H1 (cell line): Measurements from ENCODE around the gene PLEKHM1.

Experiments
- BCL11A ChIP-seq, 2 experiments: IDR thresholded peaks; one replicate each; pipeline ENCODE4 v1.6.1; 2011; ENCODE audit warnings: low read depth in 2 of 2, low read length in 2 of 2, mild to moderate bottlenecking in 2 of 2
- BRCA1 ChIP-seq: IDR thresholded peaks from 2 replicates; pipeline ENCODE4 v1.6.1; 2012; ENCODE audit warnings: low read depth, low read length, improper control_type of control experiment
- CBX5 ChIP-seq: fragments of 300-800, 300-1000 bp; sonication (generic); IDR thresholded peaks from 2 replicates; pipeline ENCODE4 v1.7.1; 2016; ENCODE audit warnings: antibody characterized with exemption, low read length, low read depth
- CEBPB ChIP-seq: IDR thresholded peaks from 2 replicates; pipeline ENCODE4 v1.6.1; 2012; ENCODE audit warnings: low read depth, low read length
- CTCF ChIP-seq, 3 experiments: IDR thresholded peaks; 1 replicate in 2 of 3; 2 replicates in 1 of 3; pipeline versions ENCODE4 v1.5.1 to v1.6.1; 2011; ENCODE audit warnings: low read length in 3 of 3, mild to moderate bottlenecking in 3 of 3, inconsistent platforms in 2 of 3, low read depth in 1 of 3, moderate library complexity in 1 of 3; ENCODE audit not compliant: insufficient read depth in 1 of 3; ENCODE audit errors: control extremely low read depth in 1 of 3
- KDM5A ChIP-seq: fragments of 200-600 bp; IDR thresholded peaks from 2 replicates; pipeline ENCODE4 v1.7.1; 2012; ENCODE audit warnings: mild to moderate bottlenecking, low read length, inconsistent platforms, mixed read lengths
- MAFK ChIP-seq: IDR thresholded peaks from 2 replicates; pipeline ENCODE4 v1.6.1; 2012; ENCODE audit warnings: low read depth, mild to moderate bottlenecking, improper control_type of control experiment, low read length
- MAX ChIP-seq: IDR thresholded peaks from 2 replicates; pipeline ENCODE4 v1.6.1; 2012; ENCODE audit warnings: inconsistent platforms
- NRF1 ChIP-seq: IDR thresholded peaks from 2 replicates; pipeline ENCODE4 v1.6.1; 2011; ENCODE audit warnings: mild to moderate bottlenecking, low read depth, low read length, improper control_type of control experiment
- POLR2A ChIP-seq, 2 experiments: IDR thresholded peaks; 1 replicate in 1 of 2; 2 replicates in 1 of 2; pipeline ENCODE4 v1.6.1; 2011; ENCODE audit warnings: low read depth in 2 of 2, low read length in 2 of 2, mild to moderate bottlenecking in 2 of 2; ENCODE audit errors: control extremely low read depth in 1 of 2
- POLR2AphosphoS5 ChIP-seq: IDR thresholded peaks from 2 replicates; pipeline ENCODE4 v1.6.1; 2011; ENCODE audit warnings: low read depth, low read length
- RAD21 ChIP-seq, 2 experiments: IDR thresholded peaks in 1 of 2; conservative IDR thresholded peaks in 1 of 2; 2 replicates each; pipeline ENCODE4 v1.6.1; 2011; ENCODE audit warnings: low read depth in 2 of 2, low read length in 2 of 2, improper control_type of control experiment in 1 of 2, inconsistent platforms in 1 of 2, mild to moderate bottlenecking in 1 of 2, moderate library complexity in 1 of 2
- YY1 ChIP-seq: IDR thresholded peaks from 2 replicates; pipeline ENCODE4 v1.6.1; 2011; ENCODE audit warnings: low read depth, mild to moderate bottlenecking, low read length

- no peak for TF ChIP-seq RAD21 (IDR thresholded peaks at IDR 0.05 in 1 of 2, conservative IDR thresholded peaks at IDR 0.05 in 1 of 2; ENCODE audit: low read depth in 2 of 2, low read length in 2 of 2)
- no peak for TF ChIP-seq POLR2AphosphoS5
- no peak for TF ChIP-seq CTCF (IDR thresholded peaks at IDR 0.05; ENCODE audit: control extremely low read depth in 1 of 3, insufficient read depth in 1 of 3, low read depth in 1 of 3, low read length in 3 of 3)
- TF ChIP-seq CBX5: no peak
- no peak for TF ChIP-seq BCL11A (IDR thresholded peaks at IDR 0.05; ENCODE audit: low read depth in 2 of 2, low read length in 2 of 2)
- TF ChIP-seq POLR2A (IDR thresholded peaks at IDR 0.05; ENCODE audit: control extremely low read depth in 1 of 2, low read depth in 2 of 2, low read length in 2 of 2): no peak
- TF ChIP-seq CEBPB: no peak
- TF ChIP-seq YY1: no peak
- no peak for TF ChIP-seq MAFK
- no peak for TF ChIP-seq NRF1
- TF ChIP-seq BRCA1: no peak
- no peak for TF ChIP-seq MAX
- TF ChIP-seq KDM5A: no peak
Observed at GRCh38 chr17:45393411-45393810, 97.1 kb downstream of the PLEKHM1 start.
